Stimulated activated CD8-positive, alpha-beta memory T cell treated with anti-CD3 and anti-CD28 coated beads, Interleukin-12 subunit alpha, Interleukin-12 subunit beta, amount 100 ng/mL, for 4 hours (primary cell): Measurements from ENCODE around the gene KRTAP1-4.
"Not testable (repeated sequence)": the region's sequence is repeated elsewhere in the genome, so short reads cannot be mapped to it uniquely, and the experiment has no call there.

Source experiments
- DNase-seq: peaks from one replicate; pipeline ENCODE4 v3.0.0-alpha.2; 2020; ENCODE audit warnings: low read depth

KRTAP1-4 gene

DNA sequence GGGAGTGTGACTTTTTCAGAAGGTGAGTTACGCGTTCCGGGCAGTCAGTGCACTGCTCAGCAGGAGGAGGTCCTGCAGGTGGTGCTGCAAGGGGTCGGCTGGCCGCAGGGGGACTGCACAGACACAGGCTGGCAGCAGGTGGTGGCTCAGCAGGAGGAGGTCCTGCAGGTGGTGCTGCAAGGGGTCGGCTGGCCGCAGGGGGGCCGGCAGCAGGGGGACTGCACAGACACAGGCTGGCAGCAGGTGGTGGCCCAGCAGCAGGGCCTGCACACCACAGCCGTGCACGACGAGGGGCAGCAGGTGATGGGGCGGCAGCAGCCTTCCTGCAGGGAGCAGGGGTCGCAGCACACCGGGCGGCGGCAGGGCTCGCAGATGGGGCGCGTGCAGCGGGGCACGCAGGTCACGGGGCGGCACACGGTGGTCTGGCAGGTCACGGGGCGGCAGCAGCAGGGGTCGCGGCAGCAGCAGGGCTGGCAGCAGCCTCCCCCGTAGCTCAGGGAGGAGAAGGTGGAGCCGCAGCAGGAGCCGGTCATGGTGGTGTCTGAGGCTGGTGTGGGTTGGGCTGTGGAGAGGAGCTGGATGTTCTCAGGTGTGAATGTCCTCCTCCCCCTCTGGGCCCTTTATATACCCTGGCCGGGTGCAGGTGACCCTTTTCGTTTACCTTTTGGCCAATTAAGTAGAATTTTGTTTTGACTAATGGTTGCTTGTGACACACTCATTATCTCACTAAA is 16.9 kb upstream of the KRTAP1-4 start, which contains the start of gene KRTAP2-1:
TSS of gene KRTAP2-1 (minus strand) at position 582 of the 731 bp plus-strand sequence. CDS start at position 533, 49 bp downstream.
- DNase-seq = not testable (repeated sequence)

DNA sequence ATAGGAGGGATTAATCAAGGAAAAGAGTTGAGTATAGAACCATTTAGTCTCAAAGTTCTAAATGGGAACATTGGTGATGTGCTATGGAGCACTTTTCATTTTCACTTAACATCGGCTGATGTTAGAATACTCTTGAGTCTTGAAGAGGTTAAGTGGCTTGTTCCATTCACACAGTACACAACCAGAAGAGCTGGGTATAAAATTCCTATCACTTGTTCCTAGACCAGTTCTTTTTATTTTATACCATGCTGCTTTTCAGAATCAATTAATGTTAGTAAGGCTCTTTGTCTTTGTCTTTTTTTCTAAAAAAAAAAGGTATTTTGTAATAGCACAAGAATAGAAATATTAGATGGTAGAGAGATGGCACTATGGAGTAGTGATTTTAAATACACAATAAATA is 13.0 kb upstream of the KRTAP1-4 start:
- no peak for DNase-seq

DNA sequence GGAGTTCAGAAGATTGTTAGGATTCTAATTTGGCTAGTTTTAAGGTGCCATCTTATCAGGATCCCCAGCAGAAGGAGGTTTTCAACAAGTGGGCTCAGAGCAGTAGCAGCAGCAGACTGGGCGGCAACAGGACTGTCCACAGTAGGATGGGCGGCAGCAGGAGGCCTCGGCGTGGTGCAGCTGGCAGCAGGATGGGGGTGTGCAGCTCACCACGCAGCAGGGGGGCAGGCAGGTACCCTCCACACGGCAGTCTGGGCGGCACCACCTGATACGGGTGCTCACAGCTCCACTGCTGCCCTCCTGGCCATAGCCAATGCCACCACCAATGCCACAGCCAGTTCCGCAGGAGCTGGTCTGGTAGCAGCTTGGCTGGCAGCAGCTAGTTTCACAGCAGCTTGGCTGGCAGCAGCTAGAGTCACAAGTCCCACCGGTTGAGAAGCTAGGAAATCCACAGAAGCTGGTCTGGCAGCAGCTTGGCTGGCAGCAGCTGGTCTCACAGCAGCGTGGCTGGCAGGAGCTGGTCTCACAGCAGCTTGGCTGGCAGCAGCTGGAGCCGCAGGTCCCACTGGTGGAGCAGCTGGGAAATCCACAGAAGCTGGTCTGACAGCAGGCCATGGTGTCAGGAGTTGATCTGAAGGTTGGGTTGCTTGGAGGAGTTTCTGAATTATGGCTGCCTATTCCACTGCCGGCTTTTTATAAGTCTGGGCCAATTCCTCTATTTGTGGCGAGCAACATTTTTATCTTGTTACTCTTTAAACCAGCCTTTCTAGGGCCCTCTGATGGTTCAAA is 11.0 kb upstream of the KRTAP1-4 start, which contains the start of gene KRTAP1-1:
TSS of gene KRTAP1-1 (minus strand) at position 668 of the 789 bp plus-strand sequence. CDS start at position 615, 53 bp downstream.
- not testable (repeated sequence) for DNase-seq

DNA sequence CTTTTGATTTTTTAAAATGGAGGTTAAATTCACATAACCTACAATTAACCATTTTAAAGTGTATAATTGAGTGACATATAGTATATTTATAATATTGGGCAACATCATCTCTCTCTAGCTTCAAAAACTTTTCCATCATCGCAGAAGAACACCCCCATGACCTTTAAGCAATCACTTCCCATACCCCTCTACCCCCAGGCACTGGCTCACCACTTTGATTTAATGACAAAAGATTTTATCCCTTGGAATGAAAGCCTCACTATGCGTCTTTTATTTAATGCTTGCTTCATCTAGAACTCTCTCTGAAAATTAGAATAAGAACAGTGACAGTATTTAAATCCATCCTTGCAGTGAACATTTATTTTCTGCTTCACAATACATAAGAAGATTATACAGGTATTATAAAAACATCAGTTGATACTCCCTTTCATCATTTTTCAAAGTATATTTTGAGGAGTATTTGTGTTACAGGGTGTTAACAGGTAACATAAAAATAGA is 7.9 kb upstream of the KRTAP1-4 start:
- DNase-seq = no peak

DNA sequence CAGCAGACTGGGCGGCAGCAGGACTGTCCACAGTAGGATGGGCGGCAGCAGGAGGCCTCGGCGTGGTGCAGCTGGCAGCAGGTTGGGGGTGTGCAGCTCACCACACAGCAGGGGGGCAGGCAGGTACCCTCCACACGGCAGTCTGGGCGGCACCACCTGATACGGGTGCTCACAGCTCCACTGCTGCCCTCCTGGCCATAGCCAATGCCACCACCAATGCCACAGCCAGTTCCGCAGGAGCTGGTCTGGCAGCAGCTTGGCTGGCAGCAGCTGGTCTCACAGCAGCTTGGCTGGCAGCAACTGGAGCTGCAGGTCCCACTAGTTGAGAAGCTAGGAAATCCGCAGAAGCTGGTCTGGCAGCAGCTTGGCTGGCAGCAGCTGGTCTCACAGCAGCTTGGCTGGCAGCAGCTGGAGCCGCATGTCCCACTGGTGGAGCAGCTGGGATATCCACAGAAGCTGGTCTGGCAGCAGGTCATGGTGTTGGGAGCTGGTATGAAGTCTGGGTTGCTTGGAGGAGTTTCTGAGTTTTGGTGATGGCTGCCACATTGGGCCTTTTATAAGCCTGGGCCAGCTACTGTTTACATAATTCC is 4.4 kb upstream of the KRTAP1-4 start, which contains the start of gene KRTAP1-3:
TSS of gene KRTAP1-3 (minus strand) at position 529 of the 590 bp plus-strand sequence. CDS start at position 476, 53 bp downstream.
- DNase-seq = not testable (repeated sequence)

DNA sequence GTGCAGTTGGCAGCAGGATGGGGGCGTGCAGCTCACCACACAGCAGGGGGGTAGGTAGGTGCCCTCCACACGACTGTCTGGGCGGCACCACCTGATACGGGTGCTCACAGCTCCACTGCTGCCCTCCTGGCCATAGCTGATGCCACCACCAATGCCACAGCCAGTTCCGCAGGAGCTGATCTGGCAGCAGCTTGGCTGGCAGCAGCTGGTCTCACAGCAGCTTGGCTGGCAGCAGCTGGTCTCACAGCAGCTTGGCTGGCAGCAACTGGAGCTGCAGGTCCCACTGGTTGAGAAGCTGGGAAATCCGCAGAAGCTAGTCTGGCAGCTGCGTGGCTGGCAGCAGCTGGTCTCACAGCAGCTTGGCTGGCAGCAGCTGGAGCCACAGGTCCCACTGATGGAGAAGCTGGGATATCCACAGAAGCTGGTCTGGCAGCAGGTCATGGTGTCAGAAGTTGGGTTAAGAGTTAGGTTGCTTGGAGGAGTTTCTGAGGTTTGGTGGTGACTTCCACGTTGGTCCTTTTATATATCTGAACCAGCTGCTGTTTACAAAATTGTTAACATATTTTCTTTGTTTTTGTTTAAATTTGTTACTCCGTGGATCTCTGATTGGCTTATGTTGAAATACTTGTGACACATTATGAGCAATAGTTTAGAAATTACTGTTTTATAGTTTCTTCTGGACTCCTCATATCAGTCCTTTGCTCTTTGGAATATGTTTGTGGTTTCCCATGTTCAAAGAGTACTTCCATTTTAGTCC is 3.1 kb downstream of the KRTAP1-4 start, which contains the start of gene KRTAP1-5:
TSS of gene KRTAP1-5 (minus strand) at position 494 of the 757 bp plus-strand sequence. CDS start at position 441, 53 bp downstream.
- no peak for DNase-seq

DNA sequence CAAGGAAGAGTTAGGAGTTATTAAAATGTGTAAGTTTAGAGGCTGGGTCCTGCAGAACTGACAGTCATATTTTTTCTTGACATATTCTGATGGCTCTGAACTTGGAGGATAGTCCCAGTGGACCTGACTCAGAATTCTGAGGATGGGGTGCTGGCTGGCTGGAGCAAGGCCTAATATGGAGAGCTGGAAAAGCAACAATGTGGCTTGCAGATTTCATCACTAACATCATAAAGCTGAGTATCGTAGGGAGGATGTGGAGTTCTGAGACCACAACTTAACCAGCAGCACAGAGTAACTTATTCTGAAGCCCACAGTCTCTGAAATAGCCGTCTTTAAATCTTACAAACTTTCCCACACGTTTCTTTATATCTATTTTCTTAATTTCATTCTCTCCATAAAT is 5.3 kb downstream of the KRTAP1-4 start:
- no peak for DNase-seq

DNA sequence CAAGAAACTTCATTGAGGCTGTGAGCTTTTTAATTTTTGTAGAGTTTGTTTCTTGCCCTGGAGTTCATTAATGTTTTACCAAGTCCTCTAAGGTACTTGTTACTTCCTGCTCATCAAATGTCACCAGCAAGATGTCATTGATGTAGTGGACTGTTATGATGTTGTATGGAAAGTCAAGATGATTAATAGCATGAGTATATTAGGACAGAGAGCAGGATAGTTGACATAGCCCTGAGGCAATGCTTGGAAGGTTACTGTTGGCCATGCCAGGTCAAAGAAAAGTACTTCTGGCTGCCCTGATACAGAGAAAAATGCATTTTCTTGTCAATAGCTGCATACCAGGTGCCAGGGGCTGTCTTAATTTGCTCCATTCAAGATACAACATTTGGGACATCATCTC is 9.7 kb downstream of the KRTAP1-4 start:
- no peak for DNase-seq

DNA sequence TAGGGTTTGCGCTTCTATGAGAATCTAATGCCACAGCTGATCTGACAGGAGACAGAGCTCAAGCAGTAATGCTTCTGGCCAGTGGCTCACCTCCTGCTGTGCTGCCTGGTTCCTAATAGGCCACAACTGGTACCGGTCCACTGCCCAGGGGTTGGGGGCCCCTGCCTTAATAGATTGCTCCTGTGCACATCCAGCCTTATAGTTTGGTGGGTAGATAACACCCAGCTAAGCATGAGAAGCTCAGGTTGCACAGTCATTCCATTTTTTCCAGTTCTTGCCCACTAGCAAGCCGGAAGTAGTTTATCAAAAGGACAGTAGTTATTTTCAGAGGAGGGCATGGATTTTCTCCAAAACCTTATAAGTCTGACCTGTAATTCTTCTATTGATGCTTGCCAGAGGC is 10.6 kb downstream of the KRTAP1-4 start:
- no peak for DNase-seq

DNA sequence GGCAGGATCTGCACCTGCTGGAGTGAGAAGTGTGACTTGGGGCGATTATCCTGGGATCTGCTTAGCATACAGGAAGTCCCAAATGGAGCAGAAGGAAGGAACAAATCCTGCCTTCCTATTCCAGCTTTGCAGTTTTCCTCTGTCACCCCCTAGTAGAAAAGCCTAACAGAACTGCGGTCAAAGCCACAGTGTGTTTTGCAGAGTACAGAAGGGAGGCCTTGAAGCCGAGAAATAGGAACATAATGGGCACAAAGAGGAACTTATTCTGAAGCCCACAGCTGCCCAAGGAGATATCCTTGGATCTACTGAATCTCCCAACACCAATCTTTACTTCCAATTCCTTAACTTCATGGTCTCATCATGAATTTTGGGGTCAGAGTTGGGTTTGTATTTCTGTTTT is 11.5 kb downstream of the KRTAP1-4 start:
- no peak for DNase-seq

DNA sequence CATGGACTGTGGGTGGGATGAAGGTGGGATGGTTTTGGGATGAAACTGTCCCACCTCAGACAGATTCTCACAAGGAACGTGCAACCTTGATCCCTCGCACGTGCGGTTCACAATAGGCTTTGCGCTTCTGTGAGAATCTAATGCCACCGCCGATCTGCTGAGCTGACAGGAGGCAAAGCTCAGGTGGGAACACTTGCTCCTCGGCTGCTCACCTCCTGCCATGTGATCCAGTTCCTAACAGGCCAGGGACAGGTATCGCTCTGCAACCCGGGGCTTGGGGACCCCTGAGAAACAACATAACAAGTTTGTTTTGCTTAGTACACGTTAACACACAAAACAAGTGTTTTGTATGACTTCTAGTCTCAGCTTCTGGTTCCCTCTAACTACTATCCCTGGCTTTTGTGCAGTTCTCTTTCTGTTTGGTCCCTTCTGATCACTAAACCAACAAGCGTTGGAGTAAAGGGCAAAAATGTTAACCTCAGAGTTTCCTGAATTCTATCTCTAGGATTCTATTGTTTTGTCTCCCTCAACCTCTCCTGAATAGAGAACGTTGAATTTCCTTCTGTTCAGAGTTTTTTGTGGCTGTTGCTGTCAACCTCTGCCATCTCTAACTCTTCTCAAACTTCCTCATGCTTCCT is 13.3 kb downstream of the KRTAP1-4 start:
- DNase-seq = no peak

DNA sequence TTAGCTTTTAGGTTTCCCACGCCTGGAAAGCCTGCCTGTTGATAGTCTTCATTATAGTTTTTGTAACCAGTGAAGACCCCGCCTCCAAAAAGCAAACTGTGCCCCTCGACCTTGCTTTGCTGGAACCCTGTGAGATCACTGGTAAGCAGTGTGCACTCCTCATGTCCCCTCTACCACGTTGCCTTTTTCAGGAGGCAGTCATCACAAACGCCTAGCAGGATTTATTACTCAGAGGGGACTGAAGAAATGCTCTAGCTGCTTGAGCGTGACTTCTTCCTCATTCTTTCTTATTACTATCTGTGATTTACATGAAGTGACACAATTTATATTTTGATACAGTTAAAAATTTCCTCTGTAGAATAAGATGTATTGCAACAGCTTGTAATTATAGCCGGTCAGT is 14.5 kb downstream of the KRTAP1-4 start:
- no peak for DNase-seq

DNA sequence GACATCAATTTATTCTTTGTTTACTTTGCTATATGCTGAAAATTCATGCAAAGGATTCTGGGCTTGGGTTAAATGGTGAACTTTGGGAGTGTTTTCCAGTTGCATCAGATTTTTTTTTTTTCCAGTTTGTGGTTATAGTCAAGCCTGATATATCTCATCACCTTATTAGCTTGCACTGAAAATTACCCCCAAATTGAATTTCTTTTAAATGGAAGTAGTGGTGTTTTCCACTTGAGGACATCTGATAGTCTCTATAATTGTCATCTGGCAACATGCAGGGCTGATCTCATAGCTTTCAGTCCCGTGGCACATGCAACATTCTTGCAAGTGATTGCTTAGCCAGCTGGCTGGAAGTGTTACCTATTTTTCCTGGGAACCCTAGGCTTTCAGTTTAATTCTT is 16.4 kb downstream of the KRTAP1-4 start:
- DNase-seq = no peak

DNA sequence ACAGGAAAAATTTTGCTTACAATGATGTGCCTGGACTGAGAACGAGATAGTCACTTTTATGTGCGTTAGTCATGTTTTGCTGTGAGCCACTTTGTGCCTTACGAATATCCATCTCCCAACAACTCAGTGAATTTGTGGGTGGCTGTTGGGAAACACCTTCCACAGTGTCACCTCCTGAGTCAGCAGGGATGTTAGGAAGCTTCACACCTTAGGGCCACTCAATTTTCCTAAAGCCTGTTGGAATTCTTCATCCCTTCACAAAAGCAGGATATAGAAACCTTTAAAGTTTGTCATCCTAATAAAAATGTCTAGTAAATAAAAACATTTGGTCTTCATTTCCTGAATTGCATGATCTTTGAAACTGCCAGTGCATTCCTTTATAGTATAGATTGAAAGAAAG is 16.8 kb downstream of the KRTAP1-4 start:
- no peak for DNase-seq

DNA sequence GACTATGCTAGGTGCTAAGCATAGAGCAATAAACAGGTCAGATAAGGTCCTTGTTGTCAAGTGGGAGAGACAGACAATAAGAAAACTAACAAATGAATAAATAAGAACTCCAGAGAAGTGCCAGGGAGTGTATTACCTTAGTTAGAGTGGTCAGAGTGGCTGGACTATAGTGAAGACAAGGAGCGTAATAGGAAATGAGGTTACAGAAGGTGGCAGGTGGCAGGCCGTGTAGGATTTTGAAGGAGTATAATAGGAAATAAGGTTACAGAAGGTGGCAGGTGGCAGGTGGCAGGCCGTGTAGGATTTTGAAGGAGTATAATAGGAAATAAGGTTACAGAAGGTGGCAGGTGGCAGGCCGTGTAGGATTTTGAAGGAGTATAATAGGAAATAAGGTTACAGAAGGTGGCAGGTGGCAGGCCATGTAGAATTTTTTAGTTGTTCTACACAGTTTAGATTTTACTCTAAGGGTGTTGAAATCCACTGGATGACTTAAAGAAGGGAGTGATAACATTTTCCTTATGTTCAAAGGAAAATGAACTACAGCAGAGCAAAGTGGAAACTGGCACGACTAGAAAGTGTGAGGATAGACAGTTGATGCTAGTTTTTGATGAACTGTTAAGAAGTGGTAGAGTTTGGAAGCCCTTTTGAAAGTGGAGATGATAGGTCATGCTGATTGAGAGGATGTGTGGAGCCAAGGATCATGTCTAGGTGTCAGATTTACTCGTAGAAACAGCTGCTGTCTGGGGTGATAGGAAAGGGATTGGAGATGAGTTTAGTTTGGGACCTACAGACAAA is 17.5 kb downstream of the KRTAP1-4 start:
- DNase-seq = no peak

DNA sequence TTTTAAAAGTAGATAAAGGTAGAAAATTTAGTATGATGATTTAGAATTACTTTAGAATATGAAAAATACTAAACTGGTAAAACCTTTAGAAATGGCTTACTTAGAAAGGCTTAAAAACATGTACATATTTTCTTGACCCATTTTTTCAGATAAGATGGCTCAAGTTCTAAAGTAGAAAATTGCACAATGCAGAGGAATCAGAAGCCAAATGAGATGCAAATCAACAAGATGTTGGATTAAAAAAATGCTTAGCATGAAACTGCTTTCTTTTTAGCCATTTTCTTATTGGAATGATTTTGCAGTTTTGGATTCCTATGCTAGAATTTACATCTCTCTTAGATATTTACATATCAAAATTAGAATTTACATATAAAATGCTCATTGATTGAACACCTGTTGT is 19.6 kb downstream of the KRTAP1-4 start:
- DNase-seq = no peak

DNA sequence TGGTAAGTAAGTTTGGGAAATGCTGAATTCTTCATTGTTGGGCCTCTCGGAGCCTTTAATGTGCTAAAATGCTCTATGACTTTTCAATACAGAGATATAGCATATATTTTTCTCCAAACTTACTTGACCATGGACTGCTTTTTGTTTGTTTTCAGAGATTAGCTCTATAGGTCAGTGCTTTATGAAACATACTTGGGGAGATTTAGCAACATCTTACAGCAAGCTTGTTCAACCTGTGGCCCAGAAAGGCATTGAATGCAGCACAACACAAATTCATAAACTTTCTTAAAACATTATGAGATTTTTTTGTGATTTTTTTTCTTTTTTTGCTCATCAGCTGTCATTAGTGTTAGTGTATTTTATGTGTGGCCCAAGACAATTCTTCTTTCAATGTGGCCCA is 20.1 kb downstream of the KRTAP1-4 start:
- no peak for DNase-seq

DNA sequence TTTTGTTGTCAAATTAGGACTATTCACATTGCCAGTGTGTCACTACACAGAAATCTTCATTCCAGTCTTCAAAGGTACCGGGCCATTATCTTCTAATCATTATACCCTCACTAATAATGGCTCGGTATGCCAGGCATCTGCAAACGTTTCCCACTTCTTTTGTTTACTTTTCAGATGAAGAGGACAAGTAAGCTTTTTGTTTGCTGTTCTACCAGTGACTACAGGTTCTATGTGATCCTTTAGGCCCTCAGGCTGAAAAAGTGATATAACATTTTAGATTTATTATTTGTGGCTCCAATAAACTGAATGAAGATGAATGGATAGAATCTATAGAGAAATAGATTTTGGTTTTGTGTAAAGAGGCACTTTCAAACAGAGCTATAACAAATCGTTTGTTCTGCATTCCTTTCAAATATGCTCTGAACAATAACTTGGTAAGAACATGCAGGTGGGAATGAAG is 20.7 kb downstream of the KRTAP1-4 start:
- DNase-seq = no peak

DNA sequence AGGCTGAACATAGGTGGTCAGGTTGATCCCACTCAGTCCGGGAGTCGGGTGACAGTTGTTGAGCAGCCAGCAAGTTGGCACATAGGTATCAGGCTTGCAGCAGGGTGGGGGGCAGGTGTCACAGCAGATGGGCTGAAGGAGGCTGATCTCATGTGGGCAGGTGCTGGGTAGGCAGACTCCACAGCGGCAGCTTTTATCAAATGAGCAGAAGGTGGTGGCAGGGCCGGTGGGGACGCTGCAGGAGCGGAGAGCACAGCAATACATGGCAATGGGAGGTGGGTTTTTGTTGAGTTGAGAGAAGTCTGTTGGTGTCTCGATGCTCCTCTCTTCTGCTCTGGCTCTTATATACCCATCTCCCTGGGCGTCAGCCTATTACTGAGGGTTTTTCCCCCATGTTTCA is 21.2 kb downstream of the KRTAP1-4 start, which contains the start of gene KRTAP3-1:
TSS of gene KRTAP3-1 (minus strand) at position 318 of the 400 bp plus-strand sequence. CDS start at position 264, 54 bp downstream.
- no peak for DNase-seq

DNA sequence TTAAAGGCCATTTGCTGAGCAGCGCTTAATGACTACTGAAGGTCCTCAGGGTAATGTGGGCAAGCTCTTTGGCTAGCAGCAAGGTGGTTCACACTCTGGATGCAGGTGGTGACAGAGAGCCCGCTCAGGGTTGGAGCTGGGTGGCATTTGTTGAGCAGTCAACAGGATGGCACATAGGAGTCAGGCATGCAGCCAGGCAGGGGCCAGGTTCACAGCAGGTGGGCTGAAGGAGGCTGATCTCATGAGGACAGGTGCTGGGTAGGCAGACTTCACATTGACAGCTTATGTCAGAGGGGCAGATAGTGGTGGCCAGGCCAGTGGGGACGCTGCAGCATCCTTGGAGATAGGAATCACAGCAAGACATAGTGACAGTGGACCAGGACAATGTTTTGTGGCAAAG is 25.6 kb downstream of the KRTAP1-4 start:
- no peak for DNase-seq
